GM10266 (cell line): ENCODE measurements around the gene ABI3BP.

ENCODE experiments used
- DNase-seq: peaks from one replicate; pipeline ENCODE4 v3.0.0; 2012; ENCODE audit errors: extremely low spot score
- CTCF ChIP-seq: IDR thresholded peaks from 2 replicates; pipeline ENCODE4 v1.5.1; 2012; ENCODE audit warnings: mild to moderate bottlenecking, low read depth; ENCODE audit not compliant: control insufficient read depth, insufficient read depth; ENCODE audit errors: missing control alignments

Gene ABI3BP

GRCh38 chr3:101009386-101009785 lies 16.2 kb upstream of the ABI3BP start:
- no peak for TF ChIP-seq CTCF
- DNase-seq: no peak

DNA sequence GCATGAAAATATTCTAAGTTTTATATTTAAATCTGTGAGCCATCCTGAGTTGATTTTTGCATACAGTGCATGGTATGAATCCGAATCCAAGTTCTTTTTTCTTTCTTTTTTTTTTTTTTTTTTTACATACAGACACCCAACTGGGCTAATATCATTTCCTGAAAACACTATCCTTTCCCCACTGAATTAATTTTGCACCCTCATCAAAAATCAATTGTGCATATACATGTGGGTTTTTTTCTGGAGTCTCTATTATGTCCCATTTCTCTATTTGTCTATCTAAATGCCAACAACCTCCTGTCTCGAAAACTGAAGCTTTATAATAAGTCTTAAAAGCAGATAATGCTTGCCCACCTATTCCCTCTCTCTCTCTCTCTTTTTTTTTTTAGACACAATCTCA lies 5.9 kb upstream of the ABI3BP start:
- no peak for DNase-seq
- no peak for TF ChIP-seq CTCF

DNA sequence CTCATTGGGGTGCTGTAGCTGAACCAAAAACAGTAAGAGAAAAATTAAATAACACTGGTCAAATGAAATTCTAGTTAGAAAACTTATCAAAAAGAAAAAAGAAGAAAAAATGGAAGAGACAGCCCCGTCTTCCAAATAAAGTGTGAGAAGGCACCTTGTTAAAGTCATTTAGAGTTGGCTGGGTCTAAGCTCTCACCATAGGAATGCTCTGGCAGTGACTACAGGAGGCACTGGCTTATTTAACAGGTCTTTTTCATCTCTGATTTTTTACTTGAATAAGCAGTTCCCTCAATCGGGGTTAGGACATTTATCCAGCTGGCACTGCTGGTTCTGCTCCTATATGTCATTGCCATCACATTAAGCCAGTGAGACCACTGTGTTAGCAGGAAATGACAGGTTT lies 1.6 kb upstream of the ABI3BP start:
- TF ChIP-seq CTCF: no peak
- no peak for DNase-seq

GRCh38 chr3:100994187-100994586 lies 966 bp upstream of the ABI3BP start:
- DNase-seq: no peak
- no peak for TF ChIP-seq CTCF

GRCh38 chr3:100992231-100993012 lies 799 bp downstream of the ABI3BP start:
- DNase-seq: no peak
- TF ChIP-seq CTCF: no peak

DNA sequence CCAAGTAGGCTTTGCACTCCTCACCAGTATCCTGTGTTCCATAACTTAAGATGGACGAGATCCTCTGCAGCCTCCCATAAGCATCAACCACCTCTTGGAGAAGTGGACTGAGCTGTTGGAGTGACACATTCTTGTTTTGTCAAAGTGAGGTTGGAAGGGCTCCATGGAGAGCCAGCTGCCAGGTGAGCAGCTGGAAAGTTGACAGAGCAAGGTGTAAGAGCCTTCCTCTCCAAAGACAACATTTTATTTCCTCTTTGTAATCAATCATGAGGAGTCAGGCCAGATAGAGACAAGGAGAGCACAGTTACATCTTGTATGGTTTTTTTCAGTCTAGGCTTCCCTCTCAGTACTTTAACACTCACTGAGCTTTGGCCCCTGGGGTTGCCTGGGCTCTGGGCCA lies 5.1 kb downstream of the ABI3BP start:
- DNase-seq: no peak
- TF ChIP-seq CTCF: no peak

DNA sequence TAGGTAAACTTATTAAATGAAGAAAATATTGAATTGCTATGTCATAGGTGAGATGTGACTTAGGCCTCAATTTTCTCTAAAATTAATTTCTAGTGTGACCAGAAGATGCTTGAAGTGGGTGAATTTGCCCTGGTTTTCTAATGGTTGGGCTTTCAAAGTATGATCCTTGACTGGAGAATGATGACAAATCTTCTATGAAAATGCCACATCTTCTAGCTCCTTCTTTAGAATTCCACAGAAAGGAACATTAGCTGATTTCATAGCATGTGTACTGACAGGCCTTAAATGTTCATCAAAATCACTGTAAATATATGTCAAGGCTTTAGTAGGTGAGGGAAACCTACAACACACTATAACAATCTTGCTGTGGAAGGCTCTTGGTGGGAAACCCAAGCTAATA lies 8.9 kb downstream of the ABI3BP start:
- no peak for TF ChIP-seq CTCF
- no peak for DNase-seq
